Mesenteric fat pad (tissue), 1 donor: ENCODE results near the gene TNF. TPM values are rescaled to one million over a fixed set of nuclear protein-coding genes. Genes with fewer than 3 reads are reported as not detected.
"Not testable (repeated sequence)": the region's sequence is repeated elsewhere in the genome, so short reads cannot be mapped to it uniquely, and the experiment has no call there.

Experiments
- DNase-seq: peaks from one replicate; pipeline ENCODE4 v3.0.0-alpha.2; 2020; ENCODE audit warnings: low spot score
- total RNA-seq: library from RNA; stranded (reverse); fragmentation: NEBNext Ultra II Directional; extraction: Animal tissue kit (Norgen Biotek cat#: 25700); gene quantifications from one replicate; pipeline ENCODE4 v1.2.1, GENCODE V29; 2021
- donor health status: DM: yes; HTN: yes; CAD: no.

Gene TNF
- total RNA-seq, 1 donor from 2014 or later, result 1.2 TPM

DNA sequence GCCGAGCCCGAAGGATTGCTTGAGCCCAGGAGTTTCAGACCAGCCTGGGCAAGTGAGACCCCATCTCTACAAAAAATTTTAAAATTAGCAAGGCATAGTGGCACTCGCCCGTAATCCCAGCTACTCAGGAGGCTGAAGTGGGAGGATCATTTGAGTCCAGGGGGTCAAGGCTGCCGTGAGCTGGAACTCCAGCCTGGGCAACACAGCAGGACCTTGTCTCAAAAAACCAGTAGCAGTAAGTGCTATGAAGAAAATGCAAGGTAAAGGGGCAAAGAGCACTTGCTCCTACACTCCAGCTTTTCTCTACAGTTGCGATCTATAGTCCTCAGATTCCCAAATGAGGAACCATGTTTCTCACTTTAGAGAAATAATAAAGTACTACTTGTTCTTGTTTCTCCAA, 31.7 kb upstream of the TNF start:
- no peak for DNase-seq

DNA sequence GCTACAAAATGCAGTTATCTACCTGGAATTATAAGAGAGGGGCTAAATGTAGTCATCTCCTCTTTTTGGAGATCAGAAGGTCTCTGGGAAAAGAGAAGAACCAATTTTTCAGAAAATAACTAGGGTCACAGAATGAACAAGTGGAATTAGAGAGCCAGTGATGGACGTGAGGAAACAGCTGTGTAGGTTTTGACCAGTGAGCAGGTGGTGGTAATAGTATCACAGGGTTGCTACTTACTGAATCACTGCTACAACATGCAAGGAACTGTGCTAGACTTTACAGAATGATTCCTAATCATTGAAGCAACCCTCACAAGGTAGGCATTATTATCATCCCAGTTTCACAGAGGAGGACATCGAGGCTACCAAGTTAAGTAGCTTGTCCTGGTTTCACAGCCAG, 30.7 kb upstream of the TNF start:
- no peak for DNase-seq

DNA sequence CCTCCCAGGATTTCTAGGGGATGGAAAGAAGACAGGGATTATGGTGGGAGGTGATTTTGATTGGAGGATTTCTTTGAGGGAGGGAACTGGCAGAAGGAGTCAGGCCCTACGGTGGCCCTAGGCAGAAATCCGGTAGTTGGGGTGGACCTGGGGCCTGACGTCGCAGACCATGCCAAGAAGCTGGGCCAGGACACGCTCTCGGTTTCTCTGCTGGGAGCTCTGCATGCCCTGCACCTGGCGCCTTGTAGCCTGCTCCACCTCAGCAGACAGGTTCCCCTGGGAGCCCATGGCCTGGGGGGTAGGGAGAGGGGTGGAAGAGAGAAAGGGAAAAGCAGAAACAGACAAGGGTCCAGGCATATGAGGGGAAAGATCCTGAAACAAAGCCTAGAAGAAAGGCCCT, 30.1 kb upstream of the TNF start:
- no peak for DNase-seq

DNA sequence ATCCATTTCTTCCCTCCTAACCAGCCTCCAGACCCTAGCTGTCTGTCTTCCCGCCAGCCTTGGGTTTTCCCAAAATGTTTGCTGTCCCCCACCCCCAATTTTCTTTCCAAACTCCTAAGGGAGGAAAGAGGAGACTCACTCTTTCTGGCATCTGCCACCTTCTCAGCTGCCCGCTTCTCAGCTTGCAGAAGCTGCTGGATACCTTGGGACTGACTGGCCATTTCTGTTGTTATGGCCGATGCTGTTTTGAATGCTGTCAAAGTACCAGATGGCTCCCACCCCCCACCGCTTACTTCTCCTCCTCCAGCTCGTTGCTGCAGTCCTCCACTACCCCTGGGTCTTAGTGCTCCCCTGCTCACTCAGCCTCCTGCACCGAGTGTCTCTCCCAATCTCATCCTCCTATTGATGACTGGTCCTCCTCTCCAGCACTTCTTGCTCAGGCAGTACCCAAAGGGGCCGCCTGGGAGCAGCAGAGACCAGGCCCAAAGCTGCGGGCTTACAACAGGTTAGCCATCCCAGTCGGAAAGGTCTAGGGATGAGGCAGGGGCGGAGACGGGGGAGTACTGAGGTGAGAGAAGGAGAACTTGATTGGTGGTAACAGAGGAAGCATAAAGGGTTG, 28.9 kb upstream of the TNF start, which contains the start of gene ATP6V1G2:
ATP6V1G2 (minus strand) TSS at position 270 of the 619 bp plus-strand sequence; CDS start at position 221, 49 bp downstream.
- no peak for DNase-seq

DNA sequence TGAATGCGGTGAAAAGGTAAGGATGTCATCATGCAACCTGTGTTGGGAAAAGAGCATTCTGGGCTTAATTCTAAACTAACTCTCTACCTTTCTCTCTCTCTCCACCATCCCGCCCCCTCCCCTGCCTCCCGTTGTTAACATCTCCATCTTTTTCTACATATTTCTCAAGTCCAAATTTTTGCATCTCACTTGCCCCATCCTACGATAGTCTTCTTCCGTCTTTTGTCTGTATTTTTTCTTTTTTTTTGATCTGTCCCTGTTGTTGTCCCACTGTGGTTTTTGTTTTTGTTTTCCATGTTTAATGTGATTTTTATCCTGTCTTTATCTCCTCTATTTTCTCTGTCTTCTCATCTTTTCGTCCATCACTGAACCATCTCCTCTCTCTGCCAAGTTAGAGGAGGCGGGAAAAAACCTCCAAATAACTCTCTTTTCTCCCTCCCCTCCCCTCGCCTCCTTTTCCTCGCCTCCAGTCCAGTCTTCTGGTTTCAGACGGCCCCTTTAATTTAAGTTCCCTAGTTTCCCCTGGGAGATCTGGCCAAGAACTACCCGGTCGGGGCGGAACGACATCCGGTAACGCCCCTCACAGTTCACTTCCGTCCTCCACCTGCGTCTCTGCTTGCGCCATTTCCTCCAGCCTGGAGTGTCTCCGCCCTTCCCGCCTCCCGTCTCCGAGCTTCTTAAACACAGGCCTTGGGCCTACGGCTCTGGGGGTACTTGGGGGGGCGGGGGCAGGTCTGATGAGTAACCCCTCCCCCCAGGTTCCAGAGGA, 28.2 kb upstream of the TNF start, which contains the start of gene NFKBIL1:
NFKBIL1 (plus strand) TSS at position 651 of the 769 bp plus-strand sequence; CDS start at position 738, 87 bp downstream.
- DNase-seq, result peak; percentile 96

DNA sequence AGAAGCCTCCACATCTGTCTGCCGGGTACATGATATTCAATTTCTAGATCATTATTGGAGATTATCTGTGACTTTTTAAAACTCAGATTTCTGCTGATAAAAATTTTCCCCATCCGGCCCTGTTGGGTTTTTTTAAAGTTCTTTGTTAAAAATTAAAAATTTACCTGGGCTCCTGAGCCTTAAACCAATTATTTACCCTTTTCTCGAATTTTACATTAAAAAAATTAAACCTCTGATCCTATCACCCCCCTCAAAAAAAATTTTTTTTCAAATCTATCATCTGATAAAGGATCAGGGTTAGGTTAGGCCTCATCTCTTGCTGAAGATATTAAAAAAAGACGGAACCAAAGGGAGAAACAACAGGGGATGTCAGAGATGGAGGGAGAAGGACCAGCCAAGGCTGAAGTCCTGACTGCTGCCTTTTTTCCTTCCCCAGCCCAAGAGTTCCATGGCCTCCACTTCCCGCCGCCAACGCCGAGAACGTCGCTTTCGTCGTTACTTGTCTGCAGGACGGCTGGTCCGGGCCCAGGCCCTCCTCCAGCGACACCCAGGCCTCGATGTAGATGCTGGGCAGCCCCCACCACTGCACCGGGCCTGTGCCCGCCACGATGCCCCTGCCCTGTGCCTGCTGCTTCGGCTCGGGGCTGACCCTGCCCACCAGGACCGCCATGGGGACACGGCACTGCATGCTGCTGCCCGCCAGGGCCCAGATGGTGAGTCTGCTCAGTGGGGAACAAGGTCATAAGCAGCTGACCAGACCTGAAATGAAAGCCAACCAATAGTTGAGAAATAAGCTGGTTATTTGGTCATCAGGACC, 27.4 kb upstream of the TNF start:
- no peak for DNase-seq

DNA sequence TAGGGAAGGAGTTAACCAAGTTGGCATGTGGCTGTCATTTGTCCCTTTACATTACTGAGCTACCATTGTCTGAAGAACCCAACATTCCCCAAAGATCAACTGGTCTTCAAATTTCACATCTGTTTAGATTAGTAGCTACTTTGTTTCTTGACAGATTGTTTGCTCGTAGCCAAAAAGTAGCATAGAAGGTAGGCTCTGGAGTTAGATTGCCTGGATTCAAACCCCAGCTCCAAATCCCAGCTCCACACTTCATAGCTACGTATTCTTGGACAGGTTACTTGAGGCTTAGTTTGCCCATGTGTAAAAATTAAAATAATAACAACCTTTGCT, 26.9 kb upstream of the TNF start:
- no peak for DNase-seq

DNA sequence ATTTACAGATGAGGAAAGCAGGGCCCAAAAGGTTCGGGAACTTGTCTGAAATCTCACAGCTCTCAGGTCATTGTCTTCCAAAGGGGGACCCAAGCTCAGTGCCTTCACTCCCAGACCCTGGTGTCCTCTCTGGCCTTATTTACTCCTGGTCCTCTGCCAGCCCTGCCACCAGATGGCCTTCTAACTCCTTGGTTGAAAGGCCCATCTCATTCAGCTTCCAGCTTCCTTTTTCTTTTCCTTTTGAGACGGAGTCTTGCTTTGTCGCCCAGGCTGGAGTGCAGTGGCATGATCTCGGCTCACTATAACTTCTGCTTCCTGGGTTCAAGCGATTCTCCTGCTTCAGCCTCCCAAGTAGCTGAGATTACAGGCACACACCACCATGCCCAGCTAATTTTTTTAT, 24.0 kb upstream of the TNF start:
- DNase-seq, result not testable (repeated sequence)

DNA sequence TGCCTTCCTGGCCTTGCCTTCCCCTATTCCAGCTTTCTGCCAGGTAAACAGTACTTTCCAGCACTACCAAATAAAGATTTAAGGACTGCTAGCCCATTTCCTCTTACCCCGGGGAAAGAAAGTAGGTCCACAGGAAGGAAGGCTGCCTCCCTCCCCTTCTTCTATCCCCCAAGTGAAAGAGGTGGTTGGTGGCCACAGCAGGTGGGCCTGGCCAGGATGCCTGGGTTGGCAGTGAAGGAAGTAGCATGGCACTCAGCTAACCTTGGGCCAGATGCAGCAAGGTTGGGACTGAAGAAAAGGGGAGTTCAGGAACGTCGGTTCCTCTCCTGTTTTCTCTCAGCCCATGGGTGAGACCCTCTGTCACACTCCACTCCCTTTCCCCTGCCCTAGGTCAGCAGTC, 19.1 kb upstream of the TNF start:
- DNase-seq, result no peak

DNA sequence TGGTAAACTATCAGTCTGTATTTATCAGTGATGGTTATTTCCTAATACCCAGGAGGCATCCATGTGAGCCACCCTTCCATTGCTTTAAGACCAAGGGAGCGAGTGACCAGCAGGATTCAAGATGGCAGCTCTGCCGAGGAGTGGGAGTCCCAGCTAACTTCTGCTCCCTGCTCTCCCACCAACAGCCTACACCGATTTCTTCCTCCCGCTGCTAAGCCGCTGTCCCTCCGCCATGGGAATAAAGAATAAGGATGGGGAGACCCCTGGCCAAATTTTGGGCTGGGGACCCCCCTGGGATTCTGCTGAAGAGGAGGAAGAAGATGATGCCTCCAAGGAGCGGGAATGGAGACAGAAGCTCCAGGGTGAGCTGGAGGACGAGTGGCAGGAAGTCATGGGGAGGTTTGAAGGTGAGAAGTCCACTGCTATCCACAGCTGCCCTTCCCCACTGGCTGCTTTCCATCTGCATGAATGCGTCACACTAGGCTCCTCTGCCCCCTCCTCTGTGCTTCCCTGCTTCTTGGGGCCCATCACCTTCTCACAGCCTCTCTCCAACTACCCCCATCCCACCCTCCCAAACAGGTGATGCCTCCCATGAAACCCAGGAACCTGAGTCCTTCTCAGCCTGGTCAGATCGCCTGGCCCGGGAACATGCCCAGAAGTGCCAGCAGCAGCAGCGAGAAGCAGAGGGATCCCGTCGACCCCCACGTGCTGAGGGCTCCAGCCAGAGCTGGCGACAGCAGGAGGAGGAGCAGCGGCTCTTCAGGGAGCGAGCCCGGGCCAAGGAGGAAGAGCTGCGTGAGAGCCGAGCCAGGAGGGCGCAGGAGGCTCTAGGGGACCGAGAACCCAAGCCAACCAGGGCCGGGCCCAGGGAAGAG, 17.7 kb upstream of the TNF start:
- DNase-seq, result no peak

DNA sequence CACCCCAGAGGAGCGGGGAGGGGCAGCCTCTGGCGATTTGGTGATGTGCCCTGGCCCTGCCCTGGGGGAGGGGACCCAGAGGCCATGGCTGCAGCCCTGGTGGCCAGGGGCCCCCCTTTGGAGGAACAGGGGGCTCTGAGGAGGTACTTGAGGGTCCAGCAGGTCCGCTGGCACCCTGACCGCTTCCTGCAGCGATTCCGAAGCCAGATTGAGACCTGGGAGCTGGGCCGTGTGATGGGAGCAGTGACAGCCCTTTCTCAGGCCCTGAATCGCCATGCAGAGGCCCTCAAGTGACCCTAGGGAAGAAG, 17.1 kb upstream of the TNF start:
- no peak for DNase-seq

DNA sequence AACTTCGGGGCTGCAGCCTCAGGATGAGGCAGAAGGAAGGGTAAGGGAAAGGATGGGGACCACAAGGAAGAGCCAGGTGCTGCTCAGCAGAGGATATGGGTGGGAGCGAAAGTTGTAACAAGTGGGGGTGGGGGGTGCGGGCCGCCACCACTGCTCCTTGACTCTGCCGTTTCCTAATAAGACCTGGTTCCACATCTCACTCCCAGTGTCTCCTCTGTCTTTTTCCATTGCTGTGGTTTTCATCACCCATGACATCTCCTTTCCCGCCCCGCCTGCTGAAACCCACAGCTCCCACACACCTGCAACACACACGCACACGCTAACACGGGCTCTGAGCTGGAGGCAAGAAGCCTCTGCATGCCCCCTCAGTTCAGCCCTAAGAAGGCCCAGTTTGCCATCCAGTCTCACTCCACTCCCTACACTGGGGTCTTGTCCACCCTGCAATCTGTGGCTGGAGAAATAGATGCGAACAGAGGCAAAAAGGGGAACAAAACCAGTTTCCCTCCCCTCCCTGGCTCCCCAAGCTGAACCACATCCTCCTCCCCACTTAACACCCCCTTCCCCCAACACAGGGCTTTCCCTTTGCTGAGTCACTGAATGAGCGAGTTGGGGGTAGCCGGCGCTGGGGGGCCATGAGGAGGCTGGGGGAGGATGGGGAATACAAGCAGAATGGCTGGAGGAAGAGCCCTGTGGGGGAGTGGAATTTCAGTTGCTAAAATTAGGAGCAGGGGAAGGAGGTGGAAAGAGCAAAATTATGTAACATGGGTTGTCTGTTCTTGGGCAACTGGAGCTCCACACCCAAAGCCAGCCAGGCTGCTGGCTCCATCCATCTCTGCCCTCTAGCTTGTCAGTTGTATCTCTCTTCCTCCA, 16.5 kb upstream of the TNF start:
- no peak for DNase-seq

DNA sequence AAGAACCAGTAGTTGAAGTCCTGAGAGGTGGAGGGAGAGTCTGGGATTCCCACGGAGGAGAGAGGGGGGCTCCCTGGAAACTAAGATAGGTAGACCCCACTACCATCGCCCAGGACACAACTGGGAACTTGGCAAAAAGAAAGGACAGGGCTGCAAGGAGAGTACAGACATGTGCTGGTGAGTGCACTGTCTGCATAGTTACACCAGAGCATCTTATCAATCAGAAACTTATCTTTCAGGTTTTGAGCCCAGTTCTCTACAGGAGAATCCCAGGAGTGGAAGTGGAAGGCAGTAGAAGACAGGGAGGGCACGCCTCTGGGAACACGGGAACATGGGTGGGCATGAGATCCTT, 15.8 kb upstream of the TNF start:
- DNase-seq, result no peak

DNA sequence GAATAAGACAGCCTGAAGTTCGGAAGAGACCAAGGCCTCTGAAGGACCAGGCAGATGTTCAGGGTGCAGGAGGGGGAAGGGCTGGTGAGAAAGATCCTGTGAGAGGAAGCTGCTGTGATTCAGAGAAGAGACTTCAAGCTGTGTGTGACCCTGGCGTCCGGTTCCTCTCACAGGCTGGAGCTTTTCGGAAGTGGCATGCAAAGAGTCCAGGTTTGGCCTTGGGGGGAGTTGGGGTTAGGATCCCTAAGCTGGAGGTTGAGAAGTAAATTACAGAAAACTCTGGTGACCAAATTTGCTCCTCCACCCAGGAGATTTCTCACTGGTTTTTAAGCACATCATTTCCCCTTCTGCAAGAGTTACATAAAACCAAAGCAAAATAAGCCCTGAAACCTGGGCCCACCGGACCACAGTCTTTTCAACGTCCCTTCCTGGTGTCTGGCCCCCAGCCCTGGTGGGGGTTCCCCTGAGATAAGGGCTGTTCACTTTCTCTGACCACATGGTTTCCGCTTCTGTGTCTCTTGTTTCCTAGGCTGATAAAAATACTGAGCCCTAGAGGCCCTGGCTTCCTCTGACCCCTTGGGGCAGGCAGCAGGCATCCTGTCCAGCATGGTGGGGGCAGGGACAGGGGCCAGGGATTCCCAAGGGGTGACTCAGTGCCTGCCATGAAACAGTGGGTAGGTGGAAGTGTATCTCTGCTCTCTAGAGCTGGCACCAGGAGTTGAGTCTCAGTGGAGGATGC, 15.2 kb upstream of the TNF start:
- no peak for DNase-seq

DNA sequence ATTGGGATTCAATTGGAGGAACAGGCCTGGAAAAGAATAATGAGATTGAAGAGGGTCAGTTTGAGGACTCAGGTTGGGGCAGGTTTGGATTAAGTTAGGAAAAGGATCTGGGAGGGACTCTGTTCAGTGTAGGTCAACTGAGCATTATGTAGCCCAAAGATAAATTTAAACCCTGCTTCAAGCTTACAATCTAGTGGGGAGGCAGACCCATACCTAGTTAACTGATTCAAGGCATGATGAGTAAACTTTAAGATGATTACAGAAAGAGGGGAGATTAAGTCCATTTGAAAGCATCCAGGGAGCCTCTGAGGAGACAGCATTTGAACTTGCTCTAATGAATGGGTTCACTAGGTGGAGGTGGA, 14.7 kb upstream of the TNF start:
- no peak for DNase-seq

DNA sequence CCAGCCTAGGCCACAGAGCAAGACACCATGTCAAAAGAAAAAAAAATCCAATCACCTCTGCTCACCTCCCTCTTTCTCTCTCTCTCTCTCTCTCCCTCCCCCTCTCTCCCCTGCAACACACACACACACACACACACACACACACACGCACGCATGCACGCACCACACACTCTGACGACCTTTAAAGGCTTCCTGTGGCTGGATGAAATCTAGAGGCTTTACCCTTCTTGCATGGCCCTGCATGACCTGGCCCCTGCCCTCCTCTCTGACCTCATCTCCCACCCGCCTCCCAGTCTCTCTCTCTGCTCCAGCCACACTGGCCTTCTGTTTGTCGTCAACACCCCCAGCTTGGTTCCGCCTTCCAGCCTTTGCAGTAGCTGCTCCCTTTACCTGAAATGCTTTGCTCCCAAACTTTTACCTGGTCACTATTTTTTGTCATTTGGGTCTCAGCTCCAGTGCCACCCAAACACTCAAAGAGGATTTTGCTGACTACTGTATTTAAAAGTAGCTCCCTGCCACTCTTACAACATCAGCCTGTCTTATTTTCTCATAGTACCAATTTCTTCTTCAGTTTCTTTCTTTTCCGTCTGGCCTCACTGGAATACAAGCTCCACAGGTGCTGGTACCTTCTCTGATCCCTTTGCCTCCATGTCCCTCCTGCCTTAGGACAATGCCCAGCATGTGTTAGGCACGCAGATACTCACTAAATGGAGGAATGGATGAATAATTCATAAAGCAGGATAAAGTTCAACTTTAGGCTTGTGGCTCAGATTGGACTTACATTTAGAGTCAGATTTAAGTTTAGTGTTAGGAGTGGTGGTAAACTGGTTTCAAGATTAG, 7.6 kb upstream of the TNF start:
- DNase-seq, result no peak

DNA sequence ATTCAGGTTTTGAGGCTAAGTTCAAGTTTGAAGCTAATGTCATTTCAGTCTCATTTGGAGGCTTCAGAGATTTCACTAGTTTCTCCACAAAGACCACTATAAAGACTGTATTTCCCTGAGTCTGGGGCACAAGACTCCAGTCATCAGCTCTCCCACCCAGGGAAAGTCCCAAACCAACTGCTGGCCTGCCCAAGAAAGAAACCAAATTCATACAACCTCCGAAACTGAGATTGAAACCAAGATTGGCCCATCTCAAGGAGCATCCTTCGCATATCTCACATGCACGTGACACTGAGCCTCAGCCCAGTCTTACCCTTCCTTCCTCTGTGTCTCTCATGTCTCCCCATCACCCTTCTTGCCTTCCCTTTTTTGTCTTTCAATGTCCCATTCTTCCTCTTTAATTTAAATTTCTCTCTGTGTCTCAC, 6.8 kb upstream of the TNF start:
- no peak for DNase-seq

DNA sequence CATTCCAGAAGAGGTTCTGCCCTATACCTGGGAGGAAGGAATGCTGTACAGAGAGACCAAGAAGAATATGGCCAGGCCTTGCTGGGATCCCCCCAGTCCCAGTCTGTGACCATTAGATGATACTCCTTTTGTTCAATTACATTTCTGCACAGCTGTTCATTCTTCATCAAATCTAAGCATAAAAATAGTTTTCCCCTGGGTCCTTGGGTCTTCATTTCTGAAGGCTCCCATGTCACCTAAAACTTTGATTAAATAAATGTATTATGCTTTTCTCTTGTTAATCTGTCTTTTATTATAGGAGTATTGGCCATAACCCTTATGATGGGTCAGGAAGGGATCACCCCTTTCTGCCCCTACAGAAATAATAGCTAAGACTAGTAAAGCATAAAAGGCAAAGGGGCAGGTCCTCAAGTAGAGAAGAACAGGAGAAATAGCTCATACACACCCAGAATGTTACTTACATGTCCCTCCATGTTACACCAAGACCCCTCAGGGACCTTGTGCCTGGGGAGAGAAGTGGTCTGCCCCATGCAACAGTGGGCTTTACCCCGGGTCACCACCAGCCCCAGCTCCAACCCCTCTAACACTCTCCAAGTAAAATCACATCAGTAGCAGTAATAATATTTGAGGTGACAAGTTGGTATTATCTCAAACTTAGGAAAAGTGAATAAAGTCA, 5.4 kb upstream of the TNF start:
- DNase-seq, result no peak
